HepG2 (cell line): Measurements from ENCODE around the gene SSU72. TPM values are rescaled to one million over a fixed set of nuclear protein-coding genes. Genes with fewer than 3 reads are reported as not detected.

Experiments used
- ADNP ChIP-seq: sonication (generic); formaldehyde crosslinking; IDR thresholded peaks from 2 replicates; pipeline ENCODE4 v1.4.0; 2020; ENCODE audit warnings: missing genetic modification reagents
- NFIC ChIP-seq: IDR thresholded peaks from 2 replicates; pipeline ENCODE4 v1.6.1; 2012; ENCODE audit warnings: mild to moderate bottlenecking, low read length, inconsistent platforms
- SETDB1 ChIP-seq: sonication (generic); formaldehyde crosslinking; IDR thresholded peaks from 2 replicates; pipeline ENCODE4 v1.5.1; 2020; ENCODE audit warnings: missing genetic modification reagents, mild to moderate bottlenecking, borderline replicate concordance
- SP2 ChIP-seq: sonication (generic); formaldehyde crosslinking; IDR thresholded peaks from 2 replicates; pipeline ENCODE4 v1.5.1; 2020; ENCODE audit warnings: mild to moderate bottlenecking, missing genetic modification reagents
- TBP ChIP-seq: sonication (generic); formaldehyde crosslinking; IDR thresholded peaks from 2 replicates; pipeline ENCODE4 v1.5.0; 2020; ENCODE audit warnings: missing genetic modification reagents
- TCF7 ChIP-seq: sonication (generic); IDR thresholded peaks from 2 replicates; pipeline ENCODE4 v1.6.1; 2016; ENCODE audit warnings: antibody characterized with exemption, low read depth
- THYN1 ChIP-seq: sonication (generic); formaldehyde crosslinking; IDR thresholded peaks from 2 replicates; pipeline ENCODE4 v1.8.1; 2023; ENCODE audit warnings: low read depth, mild to moderate bottlenecking, moderate library complexity, missing genetic modification reagents, borderline replicate concordance
- ZC3H4 ChIP-seq: sonication (generic); formaldehyde crosslinking; IDR thresholded peaks from 2 replicates; pipeline ENCODE4 v1.4.0; 2020; ENCODE audit warnings: missing genetic modification reagents, borderline replicate concordance
- ZKSCAN5 ChIP-seq: sonication (generic); formaldehyde crosslinking; IDR thresholded peaks from 2 replicates; pipeline ENCODE4 v1.5.1; 2020; ENCODE audit warnings: mild to moderate bottlenecking, missing genetic modification reagents
- ZNF225 ChIP-seq: sonication (generic); formaldehyde crosslinking; IDR thresholded peaks from 2 replicates; pipeline ENCODE4 v1.4.0; 2020; ENCODE audit warnings: mild to moderate bottlenecking, missing genetic modification reagents
- ZNF598 ChIP-seq: sonication (generic); formaldehyde crosslinking; IDR thresholded peaks from 2 replicates; pipeline ENCODE4 v1.5.1; 2020; ENCODE audit warnings: mild to moderate bottlenecking, missing genetic modification reagents, borderline replicate concordance
- ZSCAN20 ChIP-seq: sonication (generic); formaldehyde crosslinking; IDR thresholded peaks from 2 replicates; pipeline ENCODE4 v1.4.0; 2020; ENCODE audit warnings: missing genetic modification reagents, mild to moderate bottlenecking, borderline replicate concordance
- ZZZ3 ChIP-seq: sonication (generic); formaldehyde crosslinking; IDR thresholded peaks from 2 replicates; pipeline ENCODE4 v1.4.0; 2020; ENCODE audit warnings: missing genetic modification reagents, mild to moderate bottlenecking, borderline replicate concordance
- polyA plus RNA-seq, 8 experiments: library from polyadenylated mRNA; depleted of rRNA in 3 of 8; stranded (reverse) in 7 of 8; unstranded in 1 of 8; fragments of >200 nt; fragmentation: Illumina TruSeq in 4 of 8; extraction: Trizol in 4 of 8; gene quantifications; 2 replicates each; pipeline versions ENCODE4 v1.2.1 to v1.2.3, GENCODE V29; 2011 to 2016; ENCODE audit warnings: low read depth in 4 of 8, missing spikeins in 1 of 8, mixed read lengths in 1 of 8; ENCODE audit not compliant: insufficient read depth in 1 of 8
- total RNA-seq, 5 experiments: library from RNA; depleted of rRNA; stranded (reverse); fragments of >200 nt; fragmentation: Illumina TruSeq; extraction: Trizol; gene quantifications; 2 replicates each; pipeline ENCODE4 v1.2.3, GENCODE V29; 2016; ENCODE audit warnings: low read depth in 1 of 5
- TF ChIP-seq, protein P1 (sequence below): IDR thresholded peaks from 2 replicates; pipeline ENCODE4 v1.4.0; 2020; ENCODE audit warnings: mild to moderate bottlenecking, missing genetic modification reagents
- TF ChIP-seq, protein P2 (sequence below): sonication (generic); formaldehyde crosslinking; IDR thresholded peaks from 2 replicates; pipeline ENCODE4 v1.4.0; 2020; ENCODE audit warnings: missing genetic modification reagents
- TF ChIP-seq, protein P3 (sequence below): sonication (generic); formaldehyde crosslinking; IDR thresholded peaks from 2 replicates; pipeline ENCODE4 v1.8.1; 2022; ENCODE audit warnings: low read depth, mild to moderate bottlenecking, missing genetic modification reagents
- TF ChIP-seq, protein P4 (sequence below): sonication (generic); formaldehyde crosslinking; IDR thresholded peaks from 2 replicates; pipeline ENCODE4 v1.5.0; 2020; ENCODE audit warnings: missing genetic modification reagents, mild to moderate bottlenecking, borderline replicate concordance

Gene SSU72
- total and polyA plus RNA-seq, 2 of the 13 experiments (the other 11 are each of a cell fraction or from before 2014, with no cell fraction given): 42.8 to 67.1 TPM

DNA sequence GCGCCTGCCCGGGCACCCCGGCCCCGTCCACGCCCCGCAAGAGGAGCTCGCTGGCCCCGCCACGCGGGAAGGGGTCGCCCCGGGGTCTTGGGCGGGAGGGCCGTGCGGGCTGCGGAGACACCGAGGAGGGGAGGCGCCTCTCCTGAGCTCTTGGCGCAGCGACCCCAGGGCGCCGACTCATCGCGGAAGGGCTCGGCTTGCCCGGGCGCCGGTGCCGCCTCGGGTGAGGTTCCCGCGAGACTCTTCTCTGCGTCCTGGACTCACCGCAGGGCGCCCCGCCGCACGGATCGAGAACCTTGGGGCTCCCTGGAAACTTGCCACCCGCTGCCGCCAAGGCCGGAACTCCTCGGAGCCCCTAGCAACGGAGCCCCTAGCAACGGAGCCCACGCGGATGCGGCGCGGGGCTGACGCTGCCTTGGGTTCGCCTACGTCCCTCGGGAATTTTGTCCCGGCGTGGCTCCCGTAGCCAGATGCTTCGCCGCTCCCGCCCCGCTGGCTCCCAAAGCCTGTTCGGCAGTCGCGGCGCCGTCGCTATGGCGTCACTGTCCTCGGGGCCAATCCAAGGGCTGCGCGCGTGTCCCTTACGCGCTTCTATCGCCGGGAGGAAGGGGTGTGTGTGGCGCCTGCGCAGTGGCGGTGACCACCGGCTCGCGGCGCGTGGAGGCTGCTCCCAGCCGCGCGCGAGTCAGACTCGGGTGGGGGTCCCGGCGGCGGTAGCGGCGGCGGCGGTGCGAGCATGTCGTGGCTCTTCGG is 63.0 kb downstream of the SSU72 start, which contains the start of gene ATAD3A (continued):
- TF ChIP-seq, protein P1, sequence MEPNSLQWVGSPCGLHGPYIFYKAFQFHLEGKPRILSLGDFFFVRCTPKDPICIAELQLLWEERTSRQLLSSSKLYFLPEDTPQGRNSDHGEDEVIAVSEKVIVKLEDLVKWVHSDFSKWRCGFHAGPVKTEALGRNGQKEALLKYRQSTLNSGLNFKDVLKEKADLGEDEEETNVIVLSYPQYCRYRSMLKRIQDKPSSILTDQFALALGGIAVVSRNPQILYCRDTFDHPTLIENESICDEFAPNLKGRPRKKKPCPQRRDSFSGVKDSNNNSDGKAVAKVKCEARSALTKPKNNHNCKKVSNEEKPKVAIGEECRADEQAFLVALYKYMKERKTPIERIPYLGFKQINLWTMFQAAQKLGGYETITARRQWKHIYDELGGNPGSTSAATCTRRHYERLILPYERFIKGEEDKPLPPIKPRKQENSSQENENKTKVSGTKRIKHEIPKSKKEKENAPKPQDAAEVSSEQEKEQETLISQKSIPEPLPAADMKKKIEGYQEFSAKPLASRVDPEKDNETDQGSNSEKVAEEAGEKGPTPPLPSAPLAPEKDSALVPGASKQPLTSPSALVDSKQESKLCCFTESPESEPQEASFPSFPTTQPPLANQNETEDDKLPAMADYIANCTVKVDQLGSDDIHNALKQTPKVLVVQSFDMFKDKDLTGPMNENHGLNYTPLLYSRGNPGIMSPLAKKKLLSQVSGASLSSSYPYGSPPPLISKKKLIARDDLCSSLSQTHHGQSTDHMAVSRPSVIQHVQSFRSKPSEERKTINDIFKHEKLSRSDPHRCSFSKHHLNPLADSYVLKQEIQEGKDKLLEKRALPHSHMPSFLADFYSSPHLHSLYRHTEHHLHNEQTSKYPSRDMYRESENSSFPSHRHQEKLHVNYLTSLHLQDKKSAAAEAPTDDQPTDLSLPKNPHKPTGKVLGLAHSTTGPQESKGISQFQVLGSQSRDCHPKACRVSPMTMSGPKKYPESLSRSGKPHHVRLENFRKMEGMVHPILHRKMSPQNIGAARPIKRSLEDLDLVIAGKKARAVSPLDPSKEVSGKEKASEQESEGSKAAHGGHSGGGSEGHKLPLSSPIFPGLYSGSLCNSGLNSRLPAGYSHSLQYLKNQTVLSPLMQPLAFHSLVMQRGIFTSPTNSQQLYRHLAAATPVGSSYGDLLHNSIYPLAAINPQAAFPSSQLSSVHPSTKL (CRISPR knock-in tag): peak; percentile 73
- peak; percentile 39; the same call in 1 of the 2 replicates for TF ChIP-seq ZZZ3 (CRISPR knock-in tag)
- no peak for TF ChIP-seq THYN1 (CRISPR knock-in tag)
- TF ChIP-seq, protein P2, sequence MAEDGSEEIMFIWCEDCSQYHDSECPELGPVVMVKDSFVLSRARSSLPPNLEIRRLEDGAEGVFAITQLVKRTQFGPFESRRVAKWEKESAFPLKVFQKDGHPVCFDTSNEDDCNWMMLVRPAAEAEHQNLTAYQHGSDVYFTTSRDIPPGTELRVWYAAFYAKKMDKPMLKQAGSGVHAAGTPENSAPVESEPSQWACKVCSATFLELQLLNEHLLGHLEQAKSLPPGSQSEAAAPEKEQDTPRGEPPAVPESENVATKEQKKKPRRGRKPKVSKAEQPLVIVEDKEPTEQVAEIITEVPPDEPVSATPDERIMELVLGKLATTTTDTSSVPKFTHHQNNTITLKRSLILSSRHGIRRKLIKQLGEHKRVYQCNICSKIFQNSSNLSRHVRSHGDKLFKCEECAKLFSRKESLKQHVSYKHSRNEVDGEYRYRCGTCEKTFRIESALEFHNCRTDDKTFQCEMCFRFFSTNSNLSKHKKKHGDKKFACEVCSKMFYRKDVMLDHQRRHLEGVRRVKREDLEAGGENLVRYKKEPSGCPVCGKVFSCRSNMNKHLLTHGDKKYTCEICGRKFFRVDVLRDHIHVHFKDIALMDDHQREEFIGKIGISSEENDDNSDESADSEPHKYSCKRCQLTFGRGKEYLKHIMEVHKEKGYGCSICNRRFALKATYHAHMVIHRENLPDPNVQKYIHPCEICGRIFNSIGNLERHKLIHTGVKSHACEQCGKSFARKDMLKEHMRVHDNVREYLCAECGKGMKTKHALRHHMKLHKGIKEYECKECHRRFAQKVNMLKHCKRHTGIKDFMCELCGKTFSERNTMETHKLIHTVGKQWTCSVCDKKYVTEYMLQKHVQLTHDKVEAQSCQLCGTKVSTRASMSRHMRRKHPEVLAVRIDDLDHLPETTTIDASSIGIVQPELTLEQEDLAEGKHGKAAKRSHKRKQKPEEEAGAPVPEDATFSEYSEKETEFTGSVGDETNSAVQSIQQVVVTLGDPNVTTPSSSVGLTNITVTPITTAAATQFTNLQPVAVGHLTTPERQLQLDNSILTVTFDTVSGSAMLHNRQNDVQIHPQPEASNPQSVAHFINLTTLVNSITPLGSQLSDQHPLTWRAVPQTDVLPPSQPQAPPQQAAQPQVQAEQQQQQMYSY (CRISPR knock-in tag): no peak
- TF ChIP-seq ADNP (CRISPR knock-in tag): no peak
- no peak for TF ChIP-seq SETDB1 (CRISPR knock-in tag)
- TF ChIP-seq ZSCAN20: no peak
- no peak for TF ChIP-seq NFIC
- TF ChIP-seq SP2 (CRISPR knock-in tag): peak; percentile 73
- TF ChIP-seq TBP (CRISPR knock-in tag): no peak
- TF ChIP-seq, protein P3, sequence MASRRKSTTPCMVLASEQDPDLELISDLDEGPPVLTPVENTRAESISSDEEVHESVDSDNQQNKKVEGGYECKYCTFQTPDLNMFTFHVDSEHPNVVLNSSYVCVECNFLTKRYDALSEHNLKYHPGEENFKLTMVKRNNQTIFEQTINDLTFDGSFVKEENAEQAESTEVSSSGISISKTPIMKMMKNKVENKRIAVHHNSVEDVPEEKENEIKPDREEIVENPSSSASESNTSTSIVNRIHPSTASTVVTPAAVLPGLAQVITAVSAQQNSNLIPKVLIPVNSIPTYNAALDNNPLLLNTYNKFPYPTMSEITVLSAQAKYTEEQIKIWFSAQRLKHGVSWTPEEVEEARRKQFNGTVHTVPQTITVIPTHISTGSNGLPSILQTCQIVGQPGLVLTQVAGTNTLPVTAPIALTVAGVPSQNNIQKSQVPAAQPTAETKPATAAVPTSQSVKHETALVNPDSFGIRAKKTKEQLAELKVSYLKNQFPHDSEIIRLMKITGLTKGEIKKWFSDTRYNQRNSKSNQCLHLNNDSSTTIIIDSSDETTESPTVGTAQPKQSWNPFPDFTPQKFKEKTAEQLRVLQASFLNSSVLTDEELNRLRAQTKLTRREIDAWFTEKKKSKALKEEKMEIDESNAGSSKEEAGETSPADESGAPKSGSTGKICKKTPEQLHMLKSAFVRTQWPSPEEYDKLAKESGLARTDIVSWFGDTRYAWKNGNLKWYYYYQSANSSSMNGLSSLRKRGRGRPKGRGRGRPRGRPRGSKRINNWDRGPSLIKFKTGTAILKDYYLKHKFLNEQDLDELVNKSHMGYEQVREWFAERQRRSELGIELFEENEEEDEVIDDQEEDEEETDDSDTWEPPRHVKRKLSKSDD (CRISPR knock-in tag): peak; percentile 93
- TF ChIP-seq ZNF598 (CRISPR knock-in tag): 0 out of 2 replicates have a peak, but pooled peaks have one; percentile 51
- TF ChIP-seq, protein P4, sequence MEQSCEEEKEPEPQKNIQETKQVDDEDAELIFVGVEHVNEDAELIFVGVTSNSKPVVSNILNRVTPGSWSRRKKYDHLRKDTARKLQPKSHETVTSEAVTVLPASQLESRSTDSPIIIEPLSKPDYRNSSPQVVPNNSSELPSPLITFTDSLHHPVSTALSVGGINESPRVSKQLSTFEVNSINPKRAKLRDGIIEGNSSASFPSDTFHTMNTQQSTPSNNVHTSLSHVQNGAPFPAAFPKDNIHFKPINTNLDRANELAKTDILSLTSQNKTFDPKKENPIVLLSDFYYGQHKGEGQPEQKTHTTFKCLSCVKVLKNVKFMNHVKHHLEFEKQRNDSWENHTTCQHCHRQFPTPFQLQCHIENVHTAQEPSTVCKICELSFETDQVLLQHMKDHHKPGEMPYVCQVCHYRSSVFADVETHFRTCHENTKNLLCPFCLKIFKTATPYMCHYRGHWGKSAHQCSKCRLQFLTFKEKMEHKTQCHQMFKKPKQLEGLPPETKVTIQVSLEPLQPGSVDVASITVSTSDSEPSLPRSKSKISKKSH (CRISPR knock-in tag): peak; percentile 83
- no peak for TF ChIP-seq TCF7
- peak; percentile 51; the same call in 1 of the 2 replicates for TF ChIP-seq ZNF225 (CRISPR knock-in tag)
- no peak for TF ChIP-seq ZKSCAN5 (CRISPR knock-in tag)
- no peak for TF ChIP-seq ZC3H4 (CRISPR knock-in tag)
